A172 (cell line): ENCODE results near the gene SLC25A17. TPM values are rescaled to one million over a fixed set of nuclear protein-coding genes. Genes with fewer than 3 reads are reported as not detected.

Experiments used
- DNase-seq: peaks from one replicate; pipeline ENCODE4 v3.0.0-alpha.2; 2015; ENCODE audit warnings: low spot score
- total RNA-seq: library from RNA; depleted of rRNA; stranded (reverse); fragments of >200 nt; shearing (Covaris generic); gene quantifications from 2 replicates; pipeline ENCODE4 v1.2.3, GENCODE V29; 2014

The SLC25A17 gene
- total RNA-seq, 1 experiment from 2014 or later, result 24.8 TPM

- no peak for DNase-seq
These were observed 60.8 kb downstream of the SLC25A17 start for GRCh38 chr22:40758390-40758789.

GRCh38 chr22:40757071-40757470, 62.1 kb downstream of the SLC25A17 start:
- DNase-seq, result no peak

GRCh38 chr22:40753114-40753513, 66.0 kb downstream of the SLC25A17 start:
- DNase-seq, result no peak

GRCh38 chr22:40751250-40751649, 67.9 kb downstream of the SLC25A17 start:
- no peak for DNase-seq

GRCh38 chr22:40749829-40750228, 69.3 kb downstream of the SLC25A17 start:
- DNase-seq, result no peak

- no peak for DNase-seq
These were observed 70.5 kb downstream of the SLC25A17 start for GRCh38 chr22:40748388-40749355.

- no peak for DNase-seq
These were observed 71.8 kb downstream of the SLC25A17 start for GRCh38 chr22:40747361-40747760.

GRCh38 chr22:40746428-40747220, 72.5 kb downstream of the SLC25A17 start:
- no peak for DNase-seq

GRCh38 chr22:40743768-40744167, 75.4 kb downstream of the SLC25A17 start:
- no peak for DNase-seq

GRCh38 chr22:40741116-40741515, 78.0 kb downstream of the SLC25A17 start:
- DNase-seq, result no peak

GRCh38 chr22:40739721-40740120, 79.4 kb downstream of the SLC25A17 start:
- DNase-seq, result no peak

GRCh38 chr22:40733919-40734318, 85.2 kb downstream of the SLC25A17 start:
- no peak for DNase-seq

- DNase-seq, result no peak
These were observed 86.2 kb downstream of the SLC25A17 start for GRCh38 chr22:40732999-40733292.

- DNase-seq, result no peak
These were observed 89.9 kb downstream of the SLC25A17 start for GRCh38 chr22:40729284-40729683.

- DNase-seq, result peak; percentile 47
These were observed 90.4 kb downstream of the SLC25A17 start for GRCh38 chr22:40728731-40729189.

GRCh38 chr22:40727964-40728615, 91.1 kb downstream of the SLC25A17 start:
- DNase-seq, result no peak

GRCh38 chr22:40727070-40727963, 91.8 kb downstream of the SLC25A17 start:
- no peak for DNase-seq

GRCh38 chr22:40726514-40726913, 92.6 kb downstream of the SLC25A17 start:
- no peak for DNase-seq

GRCh38 chr22:40723396-40723933, 95.7 kb downstream of the SLC25A17 start:
- no peak for DNase-seq

GRCh38 chr22:40721266-40721665, 97.9 kb downstream of the SLC25A17 start:
- peak; percentile 91 for DNase-seq
